Activated T-helper 2 cell treated with anti-CD3 and anti-CD28 coated beads, Interferon-gamma antibody, Interleukin-2, Interleukin-4, amounts not matched to agents 10 μg/mL and 5 μg/mL and 100 μg/mL, durations not matched to agents 14 hours and 24 hours and 36 hours (primary cell): Measurements from ENCODE around the gene CTSZ. TPM values are rescaled to one million over a fixed set of nuclear protein-coding genes. Genes with fewer than 3 reads are reported as not detected.

Experiments
- DNase-seq: peaks from one replicate; pipeline ENCODE4 v3.0.0; 2021; ENCODE audit warnings: low spot score
- H3K27ac Mint-ChIP-seq: one replicate; pipeline ENCODE4 v1.8.0; 2021; ENCODE audit warnings: mixed read lengths
- H3K27me3 Mint-ChIP-seq: one replicate; pipeline ENCODE4 v1.8.0; 2021; ENCODE audit warnings: low read depth, mixed read lengths
- H3K36me3 Mint-ChIP-seq: one replicate; pipeline ENCODE4 v1.8.0; 2021; ENCODE audit warnings: low read depth, mixed read lengths
- H3K4me1 Mint-ChIP-seq: one replicate; pipeline ENCODE4 v1.8.0; 2021; ENCODE audit warnings: low read depth, mixed read lengths
- H3K4me3 Mint-ChIP-seq: one replicate; pipeline ENCODE4 v1.8.0; 2021; ENCODE audit warnings: low read depth, mild to moderate bottlenecking, moderate library complexity, mixed read lengths
- H3K9me3 Mint-ChIP-seq: one replicate; pipeline ENCODE4 v1.8.0; 2021; ENCODE audit warnings: mixed read lengths
- intact Hi-C: fragments of 100-400 bp; cut with micrococcal nuclease; formaldehyde crosslinking; loops from one replicate; pipeline ENCODE4 v1.15.1; 2023
- total RNA-seq: library from RNA; stranded (reverse); gene quantifications from 2 replicates; pipeline ENCODE4 v1.2.3, GENCODE V29; 2022

CTSZ gene
- total RNA-seq, 1 donor from 2014 or later = 62.0 TPM

DNA sequence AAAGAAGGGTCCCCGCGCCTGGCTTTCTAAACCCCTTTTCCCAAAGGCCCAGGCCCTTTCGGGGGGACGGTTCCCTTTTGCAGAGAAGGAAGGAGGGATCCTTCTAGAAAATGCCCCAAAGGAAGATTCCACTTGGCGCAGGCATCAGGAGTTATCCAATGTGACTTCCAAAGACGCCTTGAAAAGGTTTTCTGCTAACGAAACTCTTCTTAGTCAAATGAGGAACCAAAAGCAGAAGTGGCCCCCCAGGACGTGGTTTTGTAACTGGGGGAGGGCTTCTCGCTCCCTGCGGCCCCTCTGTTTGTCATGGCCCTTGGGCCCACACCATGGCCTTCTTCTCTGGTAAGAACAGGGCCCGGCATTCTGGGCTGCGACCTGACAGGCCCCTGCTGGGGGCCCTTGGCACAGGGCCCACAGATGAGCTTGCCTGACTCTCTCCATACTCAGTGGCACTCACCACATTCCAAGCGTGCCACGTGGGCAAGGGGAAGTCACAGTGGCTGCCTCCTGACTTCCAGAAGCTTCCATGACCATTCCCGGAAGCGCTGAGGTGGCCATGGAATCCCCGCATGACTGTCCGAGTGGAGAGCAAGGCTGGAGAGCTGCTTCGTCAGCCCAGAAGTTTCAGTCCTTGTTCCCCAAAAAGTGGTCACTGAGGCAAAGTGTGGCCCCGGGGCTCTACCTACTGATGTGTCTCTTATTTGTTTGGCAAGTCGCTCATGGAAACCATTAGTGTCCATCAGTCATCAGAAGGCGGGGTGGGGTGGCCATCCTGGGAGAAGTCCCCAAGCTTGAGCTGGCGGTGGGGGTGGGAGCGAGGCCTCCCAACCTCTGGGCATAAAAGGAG is 834 bp upstream of the CTSZ start:
- Mint-ChIP-seq H3K27me3 (no peaks in the 10 kb centered on the region), H3K27ac (peak overlapping the region; percentile 79), H3K9me3 (no peaks in the 10 kb centered on the region), H3K4me1 (peaks cover 49% of the 10 kb centered on the region), H3K36me3 (peaks cover 20% of the 10 kb centered on the region), H3K4me3 (peak overlapping the region; percentile 81)
- DNase-seq = no peak
- intact Hi-C loops = loop anchor here (5.0 kb wide), 1 partner anchor 34 kb away; the partner anchor contains the start of gene PRELID3B

DNA sequence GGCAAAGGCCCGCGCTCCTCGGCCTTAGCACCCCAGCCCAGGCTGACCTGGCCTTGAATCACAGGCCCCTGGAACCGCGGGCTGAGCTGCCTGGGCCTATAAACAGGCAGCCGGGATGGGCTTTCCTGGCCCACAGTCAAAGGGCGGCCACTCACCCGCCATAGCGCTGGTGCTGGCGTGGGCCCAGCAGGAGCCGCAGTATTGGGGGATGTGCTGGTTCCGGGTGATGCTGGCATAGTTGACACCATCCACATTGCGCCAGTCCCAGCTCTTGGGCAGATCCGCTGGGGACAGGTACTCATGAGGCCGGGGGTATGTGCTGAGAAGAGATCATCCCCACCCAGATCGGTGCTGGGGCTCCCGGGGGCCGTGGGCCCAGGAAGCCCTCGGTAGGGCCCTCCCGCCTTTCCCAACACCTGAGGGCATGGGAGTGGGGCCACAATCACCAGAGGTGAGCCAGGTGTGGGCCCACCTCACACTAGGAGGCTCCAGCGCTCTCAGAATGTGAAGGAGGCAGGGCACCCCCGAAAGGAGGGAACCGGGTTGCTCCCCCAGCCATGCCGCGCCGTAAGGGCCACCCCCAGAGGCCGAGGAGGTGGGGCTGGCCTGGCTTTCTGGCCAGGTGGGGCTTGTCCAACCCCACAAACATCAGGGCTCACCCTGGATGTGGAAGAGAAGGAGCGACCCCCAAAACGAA is 739 bp downstream of the CTSZ start:
- Mint-ChIP-seq H3K4me3 (peak overlapping the region; percentile 80), H3K27me3 (no peaks in the 10 kb centered on the region), H3K9me3 (no peaks in the 10 kb centered on the region), H3K27ac (peak overlapping the region; percentile 93), H3K36me3 (peaks cover 32% of the 10 kb centered on the region), H3K4me1 (peaks cover 35% of the 10 kb centered on the region)
- intact Hi-C loops = loop anchor here (5.0 kb wide), 1 partner anchor 36 kb away; the partner anchor contains the start of gene PRELID3B
- no peak for DNase-seq

DNA sequence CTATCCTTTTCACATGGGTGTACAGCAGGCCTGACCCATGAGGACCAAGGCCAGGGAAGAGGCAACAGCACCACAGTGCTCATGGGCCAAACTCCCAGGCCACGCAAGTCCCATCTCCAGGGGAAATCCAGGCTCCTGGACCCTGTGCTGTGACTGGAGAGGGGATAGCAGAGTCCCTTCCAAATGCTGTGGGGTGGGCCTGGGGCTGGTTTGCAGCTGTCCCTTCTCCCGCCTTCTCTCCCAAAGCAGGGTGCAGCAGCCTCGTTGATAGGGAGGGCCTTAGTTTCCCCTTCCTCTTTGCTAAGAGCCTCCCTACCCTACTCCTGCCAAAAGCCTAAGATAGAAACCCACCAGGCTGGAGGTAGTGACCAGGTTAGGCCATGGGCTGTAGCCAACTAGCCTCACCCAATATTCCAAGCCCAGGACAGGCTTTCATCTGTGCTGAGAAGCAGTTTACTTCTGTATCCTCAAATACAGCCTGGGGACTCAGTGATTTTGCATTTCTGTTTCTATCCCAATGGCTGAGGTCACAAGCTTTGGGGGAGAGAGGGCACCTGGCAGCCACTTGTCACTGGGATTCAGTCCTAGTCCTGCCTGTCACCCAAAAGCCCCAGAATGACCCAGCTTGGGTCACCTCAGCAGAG is 1.4 kb downstream of the CTSZ start:
- peak overlapping the region; percentile 93 for H3K27ac Mint-ChIP-seq
- no peaks in the 10 kb centered on the region for H3K9me3 Mint-ChIP-seq
- peaks cover 32% of the 10 kb centered on the region for H3K36me3 Mint-ChIP-seq
- DNase-seq = no peak
- H3K4me1 Mint-ChIP-seq = peaks cover 35% of the 10 kb centered on the region
- intact Hi-C loops = loop anchor here (2.0 to 5.0 kb wide), 2 partner anchors 19 to 37 kb away; partner anchors contain the start of gene PRELID3B
- H3K27me3 Mint-ChIP-seq = no peaks in the 10 kb centered on the region
- H3K4me3 Mint-ChIP-seq = peak overlapping the region; percentile 80

GRCh38 chr20:59004763-59005522 is 2.1 kb downstream of the CTSZ start:
- no peak for DNase-seq
- Mint-ChIP-seq H3K4me3 (peak overlapping the region; percentile 80), H3K27ac (peak overlapping the region; percentile 93), H3K27me3 (no peaks in the 10 kb centered on the region), H3K9me3 (no peaks in the 10 kb centered on the region), H3K4me1 (peaks cover 32% of the 10 kb centered on the region), H3K36me3 (peaks cover 35% of the 10 kb centered on the region)
- intact Hi-C loops = loop anchor here (2.0 to 5.0 kb wide), 2 partner anchors 18 to 37 kb away; partner anchors contain the start of gene PRELID3B

- Mint-ChIP-seq H3K4me3 (peak overlapping the region; percentile 80), H3K9me3 (no peaks in the 10 kb centered on the region), H3K4me1 (peaks cover 30% of the 10 kb centered on the region), H3K36me3 (peaks cover 35% of the 10 kb centered on the region), H3K27ac (peak overlapping the region; percentile 93), H3K27me3 (no peaks in the 10 kb centered on the region)
- DNase-seq = no peak
- intact Hi-C loops = loop anchor here (2.0 kb wide), 1 partner anchor 18 kb away; no protein-coding TSS in a partner anchor
These were observed 2.6 kb downstream of the CTSZ start for GRCh38 chr20:59004493-59004762.

DNA sequence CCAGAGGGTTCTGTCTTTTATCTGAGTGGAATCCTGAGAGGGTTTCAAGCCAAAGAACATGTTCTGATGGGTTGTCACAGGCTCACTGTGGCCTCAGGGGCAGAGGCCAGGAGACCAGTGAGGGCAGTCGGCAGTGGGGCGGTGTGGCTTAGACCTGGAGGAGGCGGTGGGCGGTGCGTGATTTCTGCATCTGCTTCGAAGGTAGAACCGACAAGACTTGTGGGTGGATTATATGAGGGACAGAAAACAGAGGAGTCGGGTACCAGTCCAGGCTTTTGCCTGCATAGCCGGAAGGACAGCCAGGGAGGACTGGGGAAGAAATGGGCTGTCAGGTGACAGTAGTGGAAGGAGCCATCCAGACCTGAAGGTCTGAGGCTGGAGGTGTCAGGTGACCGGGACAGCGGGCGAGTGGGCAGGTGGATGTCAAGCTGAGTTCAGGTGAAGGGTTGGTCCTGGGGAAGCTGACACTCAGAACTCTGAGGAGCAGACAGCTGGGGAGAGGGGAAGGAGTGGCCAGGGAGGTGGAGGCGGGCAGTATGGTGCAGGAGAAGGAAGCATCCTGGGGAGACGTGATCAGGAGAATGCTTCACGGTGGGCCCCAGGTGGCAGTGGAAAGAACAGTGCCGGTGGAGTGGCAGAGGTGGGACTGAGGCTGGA is 3.1 kb downstream of the CTSZ start:
- H3K27ac Mint-ChIP-seq = peak overlapping the region; percentile 93
- H3K4me3 Mint-ChIP-seq = peak overlapping the region; percentile 80
- intact Hi-C loops = loop anchor here (2.0 kb wide), 1 partner anchor 17 kb away; no protein-coding TSS in a partner anchor
- no peaks in the 10 kb centered on the region for H3K27me3 Mint-ChIP-seq
- H3K4me1 Mint-ChIP-seq = peaks cover 30% of the 10 kb centered on the region
- no peak for DNase-seq
- peaks cover 35% of the 10 kb centered on the region for H3K36me3 Mint-ChIP-seq
- no peaks in the 10 kb centered on the region for H3K9me3 Mint-ChIP-seq

DNA sequence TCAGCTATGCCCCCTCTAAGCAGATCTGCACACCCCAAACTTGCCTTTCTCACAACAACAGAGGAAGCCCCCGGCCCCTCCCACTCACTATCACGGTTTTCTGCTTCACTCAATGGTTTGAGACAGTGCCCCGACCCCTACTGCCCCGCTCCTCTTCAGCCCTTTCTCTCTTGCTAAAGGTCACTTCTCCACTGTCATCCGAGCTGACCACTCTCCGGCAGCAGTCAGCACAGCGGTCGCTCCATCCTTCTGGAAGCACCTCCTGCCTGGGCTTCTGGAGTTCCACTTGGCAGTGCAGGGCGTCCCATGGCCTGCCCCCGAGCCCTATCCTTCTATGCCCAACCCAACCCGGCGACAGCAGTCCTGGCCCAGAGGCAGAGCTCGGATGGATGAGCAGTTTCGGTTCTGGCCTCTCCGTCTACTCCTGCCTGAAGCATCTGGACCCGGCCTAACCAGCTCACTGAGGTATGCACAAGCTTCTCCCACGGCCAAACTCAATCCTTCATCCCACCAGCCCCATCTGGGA is 4.1 kb downstream of the CTSZ start:
- no peak for DNase-seq
- Mint-ChIP-seq H3K4me3 (no peak overlapping the region), H3K27ac (no peak overlapping the region), H3K4me1 (peaks cover 30% of the 10 kb centered on the region), H3K9me3 (no peaks in the 10 kb centered on the region), H3K36me3 (peaks cover 38% of the 10 kb centered on the region), H3K27me3 (no peaks in the 10 kb centered on the region)
- intact Hi-C loops = no loop called here

- Mint-ChIP-seq H3K9me3 (no peaks in the 10 kb centered on the region), H3K4me3 (no peak overlapping the region), H3K27me3 (no peaks in the 10 kb centered on the region), H3K27ac (no peak overlapping the region), H3K4me1 (peaks cover 28% of the 10 kb centered on the region), H3K36me3 (peaks cover 44% of the 10 kb centered on the region)
- DNase-seq = no peak
- intact Hi-C loops = no loop called here
These were observed 4.7 kb downstream of the CTSZ start for GRCh38 chr20:59002388-59002787.

DNA sequence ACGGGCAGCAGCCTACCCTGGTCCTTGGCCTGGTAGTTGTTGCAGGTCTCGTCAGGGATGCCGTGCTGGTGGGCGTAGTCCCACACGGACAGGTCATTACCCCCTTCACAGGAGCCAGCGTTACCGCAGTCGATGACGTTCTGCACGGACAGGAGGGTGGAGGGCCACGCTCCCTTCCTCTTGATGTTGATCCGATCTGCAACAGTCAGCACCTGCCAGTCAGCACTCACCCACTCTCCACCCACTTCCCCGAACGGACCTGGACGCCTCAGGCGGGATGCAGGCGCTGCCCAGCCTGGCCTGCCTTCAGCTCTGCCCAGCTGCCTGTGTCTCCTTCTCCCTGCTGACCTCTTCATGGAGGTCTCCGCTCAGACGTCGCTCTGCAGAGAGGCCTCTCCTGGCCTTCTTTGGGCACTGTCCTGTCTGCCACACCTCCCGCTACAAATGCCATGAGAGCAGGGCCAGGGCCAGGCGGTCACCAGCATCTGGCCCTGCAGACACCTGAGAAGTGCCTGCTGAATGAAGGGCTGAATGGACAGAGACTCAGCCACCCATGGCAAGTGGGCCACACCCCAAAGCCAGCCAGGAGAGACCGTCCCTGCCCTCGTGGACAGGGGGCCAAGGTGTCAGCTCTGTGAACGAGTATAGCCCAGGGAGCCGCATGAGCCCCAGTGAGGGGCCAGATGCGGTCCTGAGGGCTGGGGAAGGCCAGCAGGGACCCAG is 5.4 kb downstream of the CTSZ start:
- intact Hi-C loops = no loop called here
- Mint-ChIP-seq H3K27me3 (no peaks in the 10 kb centered on the region), H3K4me3 (no peak overlapping the region), H3K9me3 (no peaks in the 10 kb centered on the region), H3K27ac (no peak overlapping the region), H3K4me1 (peaks cover 28% of the 10 kb centered on the region), H3K36me3 (peaks cover 50% of the 10 kb centered on the region)
- DNase-seq = no peak

DNA sequence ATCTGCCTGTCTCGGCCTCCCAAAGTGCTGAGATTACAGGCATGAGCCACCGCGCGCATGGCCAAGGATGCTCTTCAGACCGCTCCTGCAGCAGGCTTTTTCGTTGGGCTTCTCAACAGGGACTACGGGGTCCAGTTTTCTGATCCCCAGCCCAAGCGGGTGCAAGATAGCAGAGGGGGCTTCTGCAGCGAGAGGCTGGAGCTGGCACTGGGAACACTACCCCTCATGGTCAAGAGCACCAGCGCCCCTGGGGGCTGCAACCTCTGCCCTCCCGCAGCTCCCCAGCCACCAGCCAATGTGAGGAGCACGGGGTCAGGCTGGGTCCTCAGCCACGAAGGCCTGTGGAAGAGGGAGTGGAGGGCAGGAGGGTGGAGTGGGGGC is 6.0 kb downstream of the CTSZ start:
- Mint-ChIP-seq H3K4me3 (no peak overlapping the region), H3K36me3 (peaks cover 54% of the 10 kb centered on the region), H3K27ac (no peak overlapping the region), H3K4me1 (peaks cover 26% of the 10 kb centered on the region), H3K9me3 (no peaks in the 10 kb centered on the region), H3K27me3 (no peaks in the 10 kb centered on the region)
- no peak for DNase-seq
- intact Hi-C loops = no loop called here

GRCh38 chr20:59000326-59000725 is 6.7 kb downstream of the CTSZ start:
- H3K36me3 Mint-ChIP-seq = peaks cover 61% of the 10 kb centered on the region
- H3K4me3 Mint-ChIP-seq = no peak overlapping the region
- no peaks in the 10 kb centered on the region for H3K9me3 Mint-ChIP-seq
- no peaks in the 10 kb centered on the region for H3K27me3 Mint-ChIP-seq
- no peak overlapping the region for H3K27ac Mint-ChIP-seq
- intact Hi-C loops = no loop called here
- peaks cover 20% of the 10 kb centered on the region for H3K4me1 Mint-ChIP-seq
- no peak for DNase-seq
